CD14-positive monocyte (primary cell): Measurements from ENCODE around the gene ANKRD60. TPM values are rescaled to one million over a fixed set of nuclear protein-coding genes. Genes with fewer than 3 reads are reported as not detected.
A peak's percentile ranks its signal among the peaks of the same experiment; 100 is the strongest.

ENCODE experiments used
- DNase-seq, 3 donors: peaks; one replicate each; pipeline ENCODE4 v3.0.0-alpha.2; 2011 to 2022
- H2AFZ ChIP-seq: 2 replicates; pipeline ENCODE4 v1.6.0; 2012; ENCODE audit warnings: mild to moderate bottlenecking, low read depth, low read length, inconsistent platforms; ENCODE audit not compliant: insufficient read depth, poor library complexity, severe bottlenecking
- H3K27ac ChIP-seq, 2 donors: 1 replicate in 1 of 2; 2 replicates in 1 of 2; pipeline ENCODE4 v1.5.1; 2012 to 2013; ENCODE audit warnings: low read length in 2 of 2, control low read depth in 1 of 2, inconsistent platforms in 1 of 2, low read depth in 1 of 2, mild to moderate bottlenecking in 1 of 2
- H3K27me3 ChIP-seq, 2 donors: one replicate each; pipeline versions ENCODE4 v1.6.0 to v1.6.1; 2011 to 2013; ENCODE audit warnings: low read length in 2 of 2; ENCODE audit not compliant: control insufficient read depth in 2 of 2, insufficient read depth in 2 of 2
- H3K36me3 ChIP-seq, 2 donors: replicated peaks in 1 of 2; 1 replicate in 1 of 2; 2 replicates in 1 of 2; pipeline versions ENCODE4 v1.5.1 to v1.6.1; 2012 to 2013; ENCODE audit warnings: low read length in 2 of 2, control low read depth in 1 of 2, inconsistent platforms in 1 of 2, mild to moderate bottlenecking in 1 of 2; ENCODE audit not compliant: insufficient read depth in 2 of 2, control insufficient read depth in 1 of 2
- H3K4me1 ChIP-seq, 2 donors: 1 replicate in 1 of 2; 2 replicates in 1 of 2; pipeline versions ENCODE4 v1.5.1 to v1.6.1; 2012 to 2013; ENCODE audit warnings: low read length in 2 of 2, control low read depth in 1 of 2, inconsistent platforms in 1 of 2, mild to moderate bottlenecking in 1 of 2, moderate library complexity in 1 of 2; ENCODE audit not compliant: insufficient read depth in 2 of 2, control insufficient read depth in 1 of 2
- H3K4me2 ChIP-seq: replicated peaks from 2 replicates; pipeline ENCODE3; 2012; ENCODE audit warnings: low read length, moderate library complexity, mild to moderate bottlenecking; ENCODE audit not compliant: poor library complexity, severe bottlenecking; ENCODE audit errors: extremely low read depth
- H3K4me3 ChIP-seq, 3 experiments: fragments of 200-600 bp in 1 of 3; sonication (generic) in 1 of 3; replicated peaks in 1 of 3; 1 replicate in 2 of 3; 2 replicates in 1 of 3; pipeline ENCODE4 v1.5.1; 2011 to 2013; ENCODE audit warnings: low read length in 3 of 3, mild to moderate bottlenecking in 3 of 3, control low read depth in 2 of 3, low read depth in 2 of 3, inconsistent platforms in 1 of 3, moderate library complexity in 1 of 3
- H3K79me2 ChIP-seq: 2 replicates; pipeline ENCODE4 v1.6.0; 2012; ENCODE audit warnings: mild to moderate bottlenecking, control low read depth, inconsistent platforms, low read length, moderate library complexity; ENCODE audit not compliant: insufficient read depth
- H3K9ac ChIP-seq: 2 replicates; pipeline ENCODE4 v1.6.0; 2017; ENCODE audit warnings: low read length, mild to moderate bottlenecking; ENCODE audit not compliant: insufficient read depth, poor library complexity, severe bottlenecking
- H3K9me3 ChIP-seq, 2 donors: replicated peaks in 1 of 2; 1 replicate in 1 of 2; 2 replicates in 1 of 2; pipeline versions ENCODE4 v1.5.1 to v1.6.1; 2012 to 2013; ENCODE audit warnings: low read length in 2 of 2, control low read depth in 1 of 2; ENCODE audit not compliant: control insufficient read depth in 1 of 2, insufficient read depth in 1 of 2
- H4K20me1 ChIP-seq: 2 replicates; pipeline ENCODE4 v1.6.0; 2012; ENCODE audit warnings: mild to moderate bottlenecking, low read length, control low read depth, moderate library complexity; ENCODE audit not compliant: insufficient read depth
- H3K27ac Mint-ChIP-seq, 7 donors: one replicate each; pipeline ENCODE4 v1.8.0; 2020; ENCODE audit warnings: mild to moderate bottlenecking in 7 of 7, mixed read lengths in 7 of 7, moderate library complexity in 6 of 7, inconsistent platforms in 2 of 7
- H3K27me3 Mint-ChIP-seq, 3 donors: one replicate each; pipeline ENCODE4 v1.8.0; 2021 to 2022; ENCODE audit warnings: low read depth in 3 of 3, mild to moderate bottlenecking in 3 of 3, mixed read lengths in 3 of 3, moderate library complexity in 3 of 3, inconsistent platforms in 1 of 3
- H3K36me3 Mint-ChIP-seq, 2 donors: one replicate each; pipeline ENCODE4 v1.8.0; 2020; ENCODE audit warnings: mixed read lengths in 2 of 2, inconsistent platforms in 1 of 2, mild to moderate bottlenecking in 1 of 2
- H3K4me1 Mint-ChIP-seq: one replicate; pipeline ENCODE4 v1.8.0; 2020; ENCODE audit warnings: mild to moderate bottlenecking, mixed read lengths
- H3K4me3 Mint-ChIP-seq, 2 donors: one replicate each; pipeline ENCODE4 v1.8.0; 2020; ENCODE audit warnings: mild to moderate bottlenecking in 2 of 2, mixed read lengths in 2 of 2, moderate library complexity in 1 of 2
- H3K9me3 Mint-ChIP-seq, 7 donors: one replicate each; pipeline ENCODE4 v1.8.0; 2020 to 2022; ENCODE audit warnings: mixed read lengths in 7 of 7, mild to moderate bottlenecking in 6 of 7, moderate library complexity in 6 of 7, inconsistent platforms in 2 of 7
- CTCF ChIP-seq: fragments of 200-600 bp; IDR thresholded peaks from one replicate; pipeline ENCODE4 v1.8.0; 2022; ENCODE audit warnings: antibody characterized with exemption, mild to moderate bottlenecking
- WGBS: methylation state at CpG from one replicate; pipeline ENCODE4 v1.1.5; 2013; ENCODE audit warnings: missing lambda C conversion rate; ENCODE audit not compliant: insufficient coverage; 5-methylcytosine and 5-hydroxymethylcytosine counted together
- intact Hi-C, 2 donors: fragments of 100-400 bp; cut with micrococcal nuclease; formaldehyde crosslinking; loops; one replicate each; pipeline versions ENCODE4 v1.15.0 to v1.15.1; 2023
- polyA plus RNA-seq, 3 donors: library from polyadenylated mRNA; depleted of rRNA in 1 of 3; unstranded in 2 of 3; stranded (reverse) in 1 of 3; fragments of 300-500 nt in 2 of 3; fragments of >200 nt in 1 of 3; fragmentation: Illumina TruSeq in 2 of 3; gene quantifications; 1 replicate in 2 of 3; 2 replicates in 1 of 3; pipeline ENCODE4 v1.2.3, GENCODE V29; 2012 to 2021

The ANKRD60 gene
- polyA plus RNA-seq, 3 donors: not detected

- Mint-ChIP-seq H3K27ac (peak overlapping the region in 3 of 7 donors; percentile 20 to 93 (median 67)), H3K36me3 (peaks cover 48 to 54% of the 10 kb centered on the region in 2 donors), H3K4me1 (peaks cover 13% of the 10 kb centered on the region), H3K9me3 (peaks cover 0 to 5% (median 2%) of the 10 kb centered on the region in 7 donors), H3K27me3 (peaks cover 0 to 1% (median 0%) of the 10 kb centered on the region in 3 donors), H3K4me3 (no peak overlapping the region)
- intact Hi-C loops: no loop called here
- Histone ChIP-seq H3K27ac (no peak overlapping the region), H3K4me1 (peaks cover 0 to 3% of the 10 kb centered on the region in 2 donors), H3K9ac (no peak overlapping the region), H3K9me3 (no peaks in the 10 kb centered on the region), H3K4me2 (no peak overlapping the region), H3K36me3 (peaks cover 37 to 49% of the 10 kb centered on the region in 2 donors), H2AFZ (no peak overlapping the region), H3K4me3 (no peak overlapping the region), H3K27me3 (no peaks in the 10 kb centered on the region), H3K79me2 (no peaks in the 10 kb centered on the region), H4K20me1 (peaks cover 16% of the 10 kb centered on the region)
- TF ChIP-seq CTCF: no peak
- no peak for DNase-seq
- 92% methylated on average over 6 of the region's 8 CpGs for WGBS
Observed at GRCh38 chr20:58251348-58251978, 23.0 kb upstream of the ANKRD60 start.

GRCh38 chr20:58246346-58246745, 17.9 kb upstream of the ANKRD60 start:
- no peaks in the 10 kb centered on the region for H3K9me3 ChIP-seq
- no peak overlapping the region for H3K9ac ChIP-seq
- Mint-ChIP-seq H3K36me3 (peaks cover 85 to 87% of the 10 kb centered on the region in 2 donors), H3K9me3 (no peaks in the 10 kb centered on the region), H3K4me3 (no peak overlapping the region), H3K27me3 (no peaks in the 10 kb centered on the region), H3K27ac (peak overlapping the region in 1 of 7 donors; percentile 58), H3K4me1 (no peaks in the 10 kb centered on the region)
- H2AFZ ChIP-seq: no peak overlapping the region
- H3K4me2 ChIP-seq: no peak overlapping the region
- H3K27me3 ChIP-seq: no peaks in the 10 kb centered on the region
- H3K36me3 ChIP-seq: peaks cover 75 to 97% of the 10 kb centered on the region in 2 donors
- no peaks in the 10 kb centered on the region for H4K20me1 ChIP-seq
- no peak for TF ChIP-seq CTCF
- H3K4me3 ChIP-seq: no peak overlapping the region
- WGBS: 100% methylated on average over 1 of the region's 9 CpGs
- intact Hi-C loops: no loop called here
- no peaks in the 10 kb centered on the region for H3K4me1 ChIP-seq
- no peak for DNase-seq
- H3K27ac ChIP-seq: no peak overlapping the region
- no peaks in the 10 kb centered on the region for H3K79me2 ChIP-seq
